ENCODE measurements around the gene CMIP.
A peak's percentile ranks its signal among the peaks of the same experiment; 100 is the strongest.

Gene CMIP

GRCh38 chr16:81480606-81481206 is 36.1 kb downstream of the CMIP start:
- no peak for DNase-seq

- DNase-seq: peak; percentile 51
Observed at GRCh38 chr16:81481207-81481821, 36.7 kb downstream of the CMIP start.

- no peak for DNase-seq
Observed at GRCh38 chr16:81482329-81483063, 37.9 kb downstream of the CMIP start.

GRCh38 chr16:81483064-81483969 is 38.7 kb downstream of the CMIP start:
- DNase-seq: no peak

GRCh38 chr16:81483970-81484595 is 39.5 kb downstream of the CMIP start:
- no peak for DNase-seq

- no peak for DNase-seq
Observed at GRCh38 chr16:81484908-81485624, 40.5 kb downstream of the CMIP start.

- DNase-seq: no peak
Observed at GRCh38 chr16:81485824-81486539, 41.4 kb downstream of the CMIP start.

GRCh38 chr16:81486540-81487061 is 42.0 kb downstream of the CMIP start:
- DNase-seq: no peak

GRCh38 chr16:81487301-81487720 is 42.7 kb downstream of the CMIP start:
- no peak for DNase-seq

GRCh38 chr16:81488687-81489411 is 44.2 kb downstream of the CMIP start:
- DNase-seq: no peak

GRCh38 chr16:81489547-81490267 is 45.1 kb downstream of the CMIP start:
- no peak for DNase-seq

- DNase-seq: no peak
Observed at GRCh38 chr16:81491541-81492188, 47.1 kb downstream of the CMIP start.

GRCh38 chr16:81492311-81492761 is 47.7 kb downstream of the CMIP start:
- no peak for DNase-seq

- no peak for DNase-seq
Observed at GRCh38 chr16:81492965-81493754, 48.6 kb downstream of the CMIP start.

- DNase-seq: no peak
Observed at GRCh38 chr16:81493755-81494433, 49.3 kb downstream of the CMIP start.

- DNase-seq: no peak
Observed at GRCh38 chr16:81494434-81494806, 49.8 kb downstream of the CMIP start.

- DNase-seq: no peak
Observed at GRCh38 chr16:81494888-81495287, 50.3 kb downstream of the CMIP start.

All from activated CD4-positive, alpha-beta T cell treated with anti-CD3 and anti-CD28 coated beads, Interleukin-2, amount 50 U/mL, for 16 hours (primary cell).